Liver (tissue), 9 donors: ENCODE data around the gene MTURN. TPM values are rescaled to one million over a fixed set of nuclear protein-coding genes. Genes with fewer than 3 reads are reported as not detected.

ENCODE experiments used
- DNase-seq: peaks from one replicate; pipeline ENCODE4 v3.0.0-alpha.2; 2017; ENCODE audit warnings: low spot score
- H3K27ac ChIP-seq, 2 donors: one replicate each; pipeline ENCODE4 v1.7.0; 2013; ENCODE audit warnings: inconsistent platforms in 2 of 2, low read length in 2 of 2, control low read depth in 1 of 2, low read depth in 1 of 2, mild to moderate bottlenecking in 1 of 2
- H3K27me3 ChIP-seq, 4 donors: one replicate each; pipeline versions ENCODE4 v1.6.1 to v1.7.0; 2013; ENCODE audit warnings: low read length in 3 of 4, inconsistent platforms in 1 of 4, mild to moderate bottlenecking in 1 of 4, moderate library complexity in 1 of 4; ENCODE audit not compliant: control insufficient read depth in 4 of 4, insufficient read depth in 4 of 4
- H3K36me3 ChIP-seq, 4 donors: one replicate each; pipeline versions ENCODE4 v1.6.1 to v1.7.0; 2013; ENCODE audit warnings: low read length in 3 of 4, mild to moderate bottlenecking in 3 of 4, low read depth in 1 of 4, moderate library complexity in 1 of 4; ENCODE audit not compliant: control insufficient read depth in 4 of 4, insufficient read depth in 3 of 4
- H3K4me1 ChIP-seq, 4 donors: one replicate each; pipeline versions ENCODE4 v1.6.1 to v1.7.0; 2013; ENCODE audit warnings: low read length in 3 of 4, mild to moderate bottlenecking in 3 of 4, moderate library complexity in 1 of 4; ENCODE audit not compliant: control insufficient read depth in 4 of 4, insufficient read depth in 4 of 4
- H3K4me3 ChIP-seq, 3 donors: one replicate each; pipeline versions ENCODE4 v1.6.1 to v1.7.0; 2013; ENCODE audit warnings: low read length in 3 of 3, control low read depth in 1 of 3, low read depth in 1 of 3, mild to moderate bottlenecking in 1 of 3
- H3K9ac ChIP-seq, 2 donors: one replicate each; pipeline ENCODE4 v1.7.0; 2013; ENCODE audit warnings: low read length in 2 of 2, mild to moderate bottlenecking in 2 of 2, moderate library complexity in 2 of 2, control low read depth in 1 of 2, low read depth in 1 of 2
- H3K9me3 ChIP-seq, 4 donors: one replicate each; pipeline versions ENCODE4 v1.6.1 to v1.7.0; 2013; ENCODE audit warnings: low read length in 3 of 4; ENCODE audit not compliant: control insufficient read depth in 4 of 4
- ATF3 ChIP-seq: IDR thresholded peaks from 2 replicates; pipeline ENCODE4 v1.6.1; 2016; ENCODE audit warnings: antibody characterized with exemption
- CTCF ChIP-seq: fragments of 150-350 bp; IDR thresholded peaks from 2 replicates; pipeline ENCODE4 v1.5.1; 2017; ENCODE audit warnings: improper control_type of control experiment, low read depth, low read length; ENCODE audit not compliant: missing input control
- EGR1 ChIP-seq, 2 donors: IDR thresholded peaks; 2 replicates each; pipeline ENCODE4 v1.6.1; 2016 to 2018; ENCODE audit warnings: antibody characterized with exemption in 2 of 2, low read depth in 2 of 2
- FOXA1 ChIP-seq: IDR thresholded peaks from 2 replicates; pipeline ENCODE4 v1.6.1; 2016; ENCODE audit warnings: antibody characterized with exemption
- FOXA2 ChIP-seq: IDR thresholded peaks from 2 replicates; pipeline ENCODE4 v1.6.1; 2016; ENCODE audit warnings: antibody characterized with exemption
- GABPA ChIP-seq, 2 donors: IDR thresholded peaks in 1 of 2; conservative IDR thresholded peaks in 1 of 2; 2 replicates each; pipeline ENCODE4 v1.6.1; 2016; ENCODE audit warnings: antibody characterized with exemption in 2 of 2, mild to moderate bottlenecking in 1 of 2, moderate library complexity in 1 of 2
- HNF4A ChIP-seq, 2 donors: conservative IDR thresholded peaks; 2 replicates each; pipeline ENCODE4 v1.6.1; 2016; ENCODE audit warnings: antibody characterized with exemption in 2 of 2, mild to moderate bottlenecking in 2 of 2
- HNF4G ChIP-seq: IDR thresholded peaks from 2 replicates; pipeline ENCODE4 v1.6.1; 2016; ENCODE audit warnings: antibody characterized with exemption
- JUND ChIP-seq, 2 donors: IDR thresholded peaks; 2 replicates each; pipeline ENCODE4 v1.6.1; 2016; ENCODE audit warnings: antibody characterized with exemption in 2 of 2
- MAX ChIP-seq: IDR thresholded peaks from 2 replicates; pipeline ENCODE4 v1.6.1; 2016; ENCODE audit warnings: antibody characterized with exemption
- NR2F2 ChIP-seq: IDR thresholded peaks from 2 replicates; pipeline ENCODE4 v1.6.1; 2016; ENCODE audit warnings: antibody characterized with exemption
- RAD21 ChIP-seq, 2 donors: IDR thresholded peaks; 2 replicates each; pipeline ENCODE4 v1.6.1; 2016; ENCODE audit warnings: antibody characterized with exemption in 2 of 2, mild to moderate bottlenecking in 2 of 2
- RXRA ChIP-seq, 2 donors: IDR thresholded peaks; 2 replicates each; pipeline ENCODE4 v1.6.1; 2017 to 2018; ENCODE audit warnings: antibody characterized with exemption in 2 of 2, mild to moderate bottlenecking in 1 of 2
- SP1 ChIP-seq: IDR thresholded peaks from 2 replicates; pipeline ENCODE4 v1.6.1; 2018; ENCODE audit warnings: antibody characterized with exemption, mild to moderate bottlenecking
- TAF1 ChIP-seq: conservative IDR thresholded peaks from 2 replicates; pipeline ENCODE4 v1.6.1; 2016; ENCODE audit warnings: antibody characterized with exemption, mild to moderate bottlenecking
- ZBTB33 ChIP-seq: IDR thresholded peaks from 2 replicates; pipeline ENCODE4 v1.6.1; 2016; ENCODE audit warnings: antibody characterized with exemption
- WGBS: extraction: QIAGEN DNeasy Blood & Tissue Kit; methylation state at CpG from one replicate; pipeline ENCODE4 v1.1.7; 2013; 5-methylcytosine and 5-hydroxymethylcytosine counted together
- polyA plus RNA-seq, 2 donors: library from polyadenylated mRNA; stranded (reverse) in 1 of 2; unstranded in 1 of 2; fragments of 200-250 nt in 1 of 2; fragments of >200 nt in 1 of 2; fragmentation: Nextera tagmentation in 1 of 2; extraction: Ambion mirVana in 1 of 2; gene quantifications; one replicate each; pipeline versions ENCODE4 v1.2.1 to v1.2.3, GENCODE V29; 2013 to 2015
- total RNA-seq, 2 donors: library from RNA; depleted of rRNA; stranded (reverse); fragments of >200 nt; gene quantifications; one replicate each; pipeline ENCODE4 v1.2.3, GENCODE V29; 2014
- donor health status: healthy.
- donor health status: healthy.
- donor health status: healthy.
- donor health status: healthy.
- donor health status: healthy.

MTURN gene
- total and polyA plus RNA-seq, 4 donors, result 2.4 to 14.4 (median 6.1) TPM

- no peak overlapping the region for H3K27ac ChIP-seq
- WGBS, result 95% methylated on average over 4 of the region's 4 CpGs
- no peak for TF ChIP-seq NR2F2
- no peak for TF ChIP-seq ZBTB33
- no peak for TF ChIP-seq MAX
- no peak for TF ChIP-seq CTCF
- TF ChIP-seq FOXA1, result no peak
- no peak for TF ChIP-seq ATF3
- TF ChIP-seq JUND (IDR thresholded peaks at IDR 0.05), result no peak
- TF ChIP-seq HNF4A (conservative IDR thresholded peaks at IDR 0.05), result no peak
- TF ChIP-seq HNF4G, result no peak
- no peak for TF ChIP-seq GABPA (IDR thresholded peaks at IDR 0.05 in 1 of 2, conservative IDR thresholded peaks at IDR 0.05 in 1 of 2)
- H3K9ac ChIP-seq, result no peak overlapping the region
- no peak for DNase-seq
- H3K27me3 ChIP-seq, result no peaks in the 10 kb centered on the region
- H3K9me3 ChIP-seq, result no peaks in the 10 kb centered on the region
- no peaks in the 10 kb centered on the region for H3K36me3 ChIP-seq
- no peaks in the 10 kb centered on the region for H3K4me1 ChIP-seq
- no peak overlapping the region for H3K4me3 ChIP-seq
These were observed 57.0 kb downstream of the MTURN start for GRCh38 chr7:30191809-30192208.

- Histone ChIP-seq H3K36me3 (no peaks in the 10 kb centered on the region), H3K9me3 (no peaks in the 10 kb centered on the region), H3K4me3 (no peak overlapping the region), H3K27me3 (no peaks in the 10 kb centered on the region), H3K27ac (no peak overlapping the region), H3K4me1 (no peaks in the 10 kb centered on the region), H3K9ac (no peak overlapping the region)
- TF ChIP-seq FOXA1 (no peak), HNF4A (conservative IDR thresholded peaks at IDR 0.05) (no peak), SP1 (no peak), GABPA (IDR thresholded peaks at IDR 0.05 in 1 of 2, conservative IDR thresholded peaks at IDR 0.05 in 1 of 2) (no peak), FOXA2 (no peak), MAX (no peak), TAF1 (no peak), RAD21 (IDR thresholded peaks at IDR 0.05) (no peak)
- no peak for DNase-seq
- 93% methylated on average over 5 of the region's 5 CpGs for WGBS
These were observed 58.7 kb downstream of the MTURN start for GRCh38 chr7:30193336-30193943.

- no peak overlapping the region for H3K4me3 ChIP-seq
- DNase-seq, result no peak
- H3K9me3 ChIP-seq, result no peaks in the 10 kb centered on the region
- no peaks in the 10 kb centered on the region for H3K36me3 ChIP-seq
- TF ChIP-seq FOXA2 (no peak), EGR1 (IDR thresholded peaks at IDR 0.05; ENCODE audit: low read depth in 2 of 2) (no peak), JUND (IDR thresholded peaks at IDR 0.05) (no peak), RXRA (IDR thresholded peaks at IDR 0.05) (no peak), MAX (no peak), GABPA (IDR thresholded peaks at IDR 0.05 in 1 of 2, conservative IDR thresholded peaks at IDR 0.05 in 1 of 2) (no peak), NR2F2 (no peak), HNF4G (no peak), FOXA1 (no peak), ZBTB33 (no peak)
- no peak overlapping the region for H3K27ac ChIP-seq
- H3K4me1 ChIP-seq, result no peaks in the 10 kb centered on the region
- no peaks in the 10 kb centered on the region for H3K27me3 ChIP-seq
- H3K9ac ChIP-seq, result no peak overlapping the region
These were observed 61.6 kb downstream of the MTURN start for GRCh38 chr7:30196408-30196807.
